ENCODE results near the gene CIT. TPM values are rescaled to one million over a fixed set of nuclear protein-coding genes. Genes with fewer than 3 reads are reported as not detected.

CIT gene, protein sequence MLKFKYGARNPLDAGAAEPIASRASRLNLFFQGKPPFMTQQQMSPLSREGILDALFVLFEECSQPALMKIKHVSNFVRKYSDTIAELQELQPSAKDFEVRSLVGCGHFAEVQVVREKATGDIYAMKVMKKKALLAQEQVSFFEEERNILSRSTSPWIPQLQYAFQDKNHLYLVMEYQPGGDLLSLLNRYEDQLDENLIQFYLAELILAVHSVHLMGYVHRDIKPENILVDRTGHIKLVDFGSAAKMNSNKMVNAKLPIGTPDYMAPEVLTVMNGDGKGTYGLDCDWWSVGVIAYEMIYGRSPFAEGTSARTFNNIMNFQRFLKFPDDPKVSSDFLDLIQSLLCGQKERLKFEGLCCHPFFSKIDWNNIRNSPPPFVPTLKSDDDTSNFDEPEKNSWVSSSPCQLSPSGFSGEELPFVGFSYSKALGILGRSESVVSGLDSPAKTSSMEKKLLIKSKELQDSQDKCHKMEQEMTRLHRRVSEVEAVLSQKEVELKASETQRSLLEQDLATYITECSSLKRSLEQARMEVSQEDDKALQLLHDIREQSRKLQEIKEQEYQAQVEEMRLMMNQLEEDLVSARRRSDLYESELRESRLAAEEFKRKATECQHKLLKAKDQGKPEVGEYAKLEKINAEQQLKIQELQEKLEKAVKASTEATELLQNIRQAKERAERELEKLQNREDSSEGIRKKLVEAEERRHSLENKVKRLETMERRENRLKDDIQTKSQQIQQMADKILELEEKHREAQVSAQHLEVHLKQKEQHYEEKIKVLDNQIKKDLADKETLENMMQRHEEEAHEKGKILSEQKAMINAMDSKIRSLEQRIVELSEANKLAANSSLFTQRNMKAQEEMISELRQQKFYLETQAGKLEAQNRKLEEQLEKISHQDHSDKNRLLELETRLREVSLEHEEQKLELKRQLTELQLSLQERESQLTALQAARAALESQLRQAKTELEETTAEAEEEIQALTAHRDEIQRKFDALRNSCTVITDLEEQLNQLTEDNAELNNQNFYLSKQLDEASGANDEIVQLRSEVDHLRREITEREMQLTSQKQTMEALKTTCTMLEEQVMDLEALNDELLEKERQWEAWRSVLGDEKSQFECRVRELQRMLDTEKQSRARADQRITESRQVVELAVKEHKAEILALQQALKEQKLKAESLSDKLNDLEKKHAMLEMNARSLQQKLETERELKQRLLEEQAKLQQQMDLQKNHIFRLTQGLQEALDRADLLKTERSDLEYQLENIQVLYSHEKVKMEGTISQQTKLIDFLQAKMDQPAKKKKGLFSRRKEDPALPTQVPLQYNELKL (N-terminal part only)
- 10 to 100 TPM in 2 of 4 donors, under 1 TPM in 2; under 0.01 to 28.1 (median 5.8) TPM for total RNA-seq

DNA sequence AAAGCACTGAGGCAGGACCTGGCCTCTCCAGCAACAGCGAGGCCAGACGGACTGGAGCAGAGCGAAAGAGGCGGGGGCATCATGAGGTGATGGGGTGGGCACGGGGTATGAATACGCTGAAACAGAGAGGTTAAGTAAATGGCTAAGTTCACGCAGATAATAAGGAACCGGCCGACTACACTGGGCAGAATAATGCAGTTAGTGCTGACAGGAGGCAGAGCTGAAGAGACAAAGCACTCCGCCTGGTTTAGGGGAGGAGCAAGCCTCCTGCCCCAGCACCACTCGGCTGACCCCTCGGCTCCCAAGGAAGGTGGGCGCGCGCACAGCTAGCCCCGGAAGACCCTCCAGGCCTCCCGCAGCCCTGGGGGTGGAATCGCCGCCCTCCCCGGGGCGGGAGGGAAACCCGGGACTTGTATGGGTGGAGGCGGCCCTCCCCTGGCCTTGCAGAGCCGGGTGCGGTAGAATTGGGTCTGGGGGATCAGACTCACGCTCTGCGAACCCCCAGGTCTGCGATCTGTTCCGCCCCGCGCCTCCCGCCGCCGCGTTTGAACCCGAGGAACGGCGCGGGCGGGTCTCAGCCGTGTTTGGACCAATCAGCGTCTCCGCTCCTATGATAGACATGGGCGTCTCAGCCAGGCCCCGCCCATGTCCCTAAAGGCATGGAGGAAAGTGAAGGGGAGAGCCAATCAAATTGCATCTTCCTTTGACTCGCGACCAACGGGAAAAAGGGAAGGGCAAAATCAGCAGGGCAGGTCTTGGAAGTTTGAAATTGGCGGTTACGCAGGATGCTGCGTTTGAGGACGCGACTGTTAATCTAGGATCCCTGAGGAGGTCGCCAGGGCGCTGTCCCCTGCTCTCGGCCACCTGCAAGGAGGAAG, at the start of gene CIT:
Gene CIT (minus strand): TSS at position 560 of the 878 bp plus-strand sequence. CDS start 1,152 bp downstream, outside the sequence.
- Histone ChIP-seq H3K9me3 (no peaks in the 10 kb centered on the region), H3K27me3 (no peaks in the 10 kb centered on the region), H3K4me3 (peak within 1 kb of the TSS; percentile 45 to 52), H3K36me3 (no peaks in the 10 kb centered on the region), H3K27ac (no peak within 1 kb of the TSS), H3K4me1 (no peaks in the 10 kb centered on the region)
- DNase-seq = peak; percentile 57 to 60
- intact Hi-C loops (cut with DNase I; ENCODE audit: low total_unique reads) = no loop called here
- TF ChIP-seq, protein P1, sequence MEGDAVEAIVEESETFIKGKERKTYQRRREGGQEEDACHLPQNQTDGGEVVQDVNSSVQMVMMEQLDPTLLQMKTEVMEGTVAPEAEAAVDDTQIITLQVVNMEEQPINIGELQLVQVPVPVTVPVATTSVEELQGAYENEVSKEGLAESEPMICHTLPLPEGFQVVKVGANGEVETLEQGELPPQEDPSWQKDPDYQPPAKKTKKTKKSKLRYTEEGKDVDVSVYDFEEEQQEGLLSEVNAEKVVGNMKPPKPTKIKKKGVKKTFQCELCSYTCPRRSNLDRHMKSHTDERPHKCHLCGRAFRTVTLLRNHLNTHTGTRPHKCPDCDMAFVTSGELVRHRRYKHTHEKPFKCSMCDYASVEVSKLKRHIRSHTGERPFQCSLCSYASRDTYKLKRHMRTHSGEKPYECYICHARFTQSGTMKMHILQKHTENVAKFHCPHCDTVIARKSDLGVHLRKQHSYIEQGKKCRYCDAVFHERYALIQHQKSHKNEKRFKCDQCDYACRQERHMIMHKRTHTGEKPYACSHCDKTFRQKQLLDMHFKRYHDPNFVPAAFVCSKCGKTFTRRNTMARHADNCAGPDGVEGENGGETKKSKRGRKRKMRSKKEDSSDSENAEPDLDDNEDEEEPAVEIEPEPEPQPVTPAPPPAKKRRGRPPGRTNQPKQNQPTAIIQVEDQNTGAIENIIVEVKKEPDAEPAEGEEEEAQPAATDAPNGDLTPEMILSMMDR (IDR thresholded peaks at IDR 0.05) = no peak
- no peak for TF ChIP-seq POLR2A (IDR thresholded peaks at IDR 0.05)

DNA sequence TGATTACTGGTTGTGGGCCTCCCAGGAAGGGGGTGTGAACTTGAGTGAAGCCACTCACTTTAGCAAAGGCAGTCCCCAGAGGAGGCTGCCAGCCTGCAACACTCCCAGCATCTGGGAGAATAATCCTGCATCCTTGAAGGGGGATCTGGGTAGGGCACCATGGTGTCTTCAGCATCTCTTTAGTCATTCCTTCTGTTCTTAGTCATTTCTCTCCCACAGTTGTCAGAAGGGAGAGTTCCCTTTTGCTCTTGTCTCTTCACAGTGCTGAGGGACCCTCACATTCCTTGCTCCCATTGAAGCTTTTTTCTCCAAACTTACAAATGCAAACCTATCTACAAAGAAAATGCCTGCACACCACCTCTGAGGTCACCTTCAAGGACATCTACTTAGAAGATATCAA, 48.1 kb upstream of the CIT start:
- no peak for DNase-seq
- intact Hi-C loops (cut with DNase I; ENCODE audit: low total_unique reads) = no loop called here
- no peaks in the 10 kb centered on the region for H3K27me3 ChIP-seq
- H3K9me3 ChIP-seq = no peaks in the 10 kb centered on the region
- no peak overlapping the region for H3K4me3 ChIP-seq
- no peaks in the 10 kb centered on the region for H3K4me1 ChIP-seq
- no peaks in the 10 kb centered on the region for H3K36me3 ChIP-seq
- TF ChIP-seq, protein P1 (IDR thresholded peaks at IDR 0.05) = no peak
- no peak for TF ChIP-seq POLR2A (IDR thresholded peaks at IDR 0.05)
- no peak overlapping the region for H3K27ac ChIP-seq

DNA sequence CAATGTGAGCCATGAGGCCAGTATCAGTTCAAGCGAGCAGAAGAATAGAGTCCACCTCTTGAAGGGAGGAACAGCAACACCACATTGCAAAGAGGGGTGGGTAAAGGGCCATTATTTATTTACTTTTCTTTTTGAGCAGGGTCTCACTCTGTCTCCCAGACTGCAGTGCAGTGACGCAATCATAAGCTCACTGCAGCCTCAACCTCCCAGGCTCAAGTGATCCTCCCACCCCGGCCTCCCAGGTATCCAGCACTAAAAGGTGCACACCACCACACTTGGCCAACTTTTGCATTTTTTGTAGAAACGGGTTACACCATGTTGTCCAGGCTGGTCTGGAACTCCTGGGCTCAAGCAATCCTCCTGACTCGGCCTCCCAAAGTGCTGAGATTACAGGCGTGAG, 42.9 kb upstream of the CIT start:
- H3K27ac ChIP-seq = no peak overlapping the region
- DNase-seq = no peak
- TF ChIP-seq POLR2A (IDR thresholded peaks at IDR 0.05) = no peak
- TF ChIP-seq, protein P1 (IDR thresholded peaks at IDR 0.05) = no peak
- H3K4me3 ChIP-seq = no peak overlapping the region
- H3K27me3 ChIP-seq = no peaks in the 10 kb centered on the region
- intact Hi-C loops (cut with DNase I; ENCODE audit: low total_unique reads) = no loop called here
- H3K9me3 ChIP-seq = no peaks in the 10 kb centered on the region
- no peaks in the 10 kb centered on the region for H3K4me1 ChIP-seq
- H3K36me3 ChIP-seq = no peaks in the 10 kb centered on the region

DNA sequence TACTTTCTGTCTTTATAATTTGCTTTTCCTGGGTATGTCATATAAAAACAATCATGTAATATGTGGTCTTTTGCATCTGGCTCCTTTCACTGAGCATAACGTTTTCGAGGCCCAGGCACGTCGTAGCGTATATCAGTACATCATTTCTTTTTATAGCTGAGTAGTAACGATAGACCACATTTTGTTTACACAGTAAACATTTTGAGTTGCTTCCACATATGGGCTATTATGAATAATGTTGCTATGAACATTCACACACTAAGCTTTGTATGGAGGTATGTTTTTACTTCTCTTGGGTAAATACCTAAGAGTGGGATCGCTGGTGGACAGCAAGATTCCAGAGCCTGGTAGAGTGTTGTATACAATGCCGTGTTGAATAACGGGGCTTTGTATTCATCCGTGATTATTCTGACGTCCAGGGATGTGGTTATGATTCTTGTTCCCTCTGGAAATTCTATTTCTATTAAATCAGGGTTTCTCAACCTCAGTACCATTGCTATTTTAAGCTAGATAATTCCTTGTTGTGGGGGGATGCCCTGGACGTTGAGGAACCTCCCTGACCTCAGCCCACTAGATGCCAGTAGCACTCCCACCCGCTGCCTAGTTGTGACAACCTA, 38.9 kb upstream of the CIT start:
- no peaks in the 10 kb centered on the region for H3K4me1 ChIP-seq
- H3K36me3 ChIP-seq = no peaks in the 10 kb centered on the region
- intact Hi-C loops (cut with DNase I; ENCODE audit: low total_unique reads) = no loop called here
- no peak for DNase-seq
- no peaks in the 10 kb centered on the region for H3K9me3 ChIP-seq
- H3K27me3 ChIP-seq = no peaks in the 10 kb centered on the region
- H3K27ac ChIP-seq = no peak overlapping the region
- TF ChIP-seq POLR2A (IDR thresholded peaks at IDR 0.05) = no peak
- TF ChIP-seq, protein P1 (IDR thresholded peaks at IDR 0.05) = no peak
- H3K4me3 ChIP-seq = no peak overlapping the region
